ENCODE measurements around the gene PLSCR2. TPM values are rescaled to one million over a fixed set of nuclear protein-coding genes. Genes with fewer than 3 reads are reported as not detected.

PLSCR2 gene
- polyA plus RNA-seq, 3 donors = not detected

- peaks cover 0 to 1% (median 0%) of the 10 kb centered on the region in 3 donors for H3K27me3 Mint-ChIP-seq (ENCODE audit: low read depth in 3 of 3)
- Histone ChIP-seq H4K20me1 (ENCODE audit: insufficient read depth, low read length) (no peaks in the 10 kb centered on the region), H3K4me2 (replicated peaks; ENCODE audit: extremely low read depth, low read length, poor library complexity, severe bottlenecking) (no peak overlapping the region), H2AFZ (ENCODE audit: insufficient read depth, low read depth, low read length, poor library complexity, severe bottlenecking) (no peak overlapping the region), H3K4me1 (ENCODE audit: control insufficient read depth in 1 of 2, insufficient read depth in 2 of 2, low read length in 2 of 2) (no peaks in the 10 kb centered on the region), H3K79me2 (ENCODE audit: insufficient read depth, low read length) (no peaks in the 10 kb centered on the region), H3K4me3 (replicated peaks in 1 of 3; ENCODE audit: low read depth in 2 of 3, low read length in 3 of 3) (no peak overlapping the region), H3K9me3 (replicated peaks in 1 of 2; ENCODE audit: control insufficient read depth in 1 of 2, insufficient read depth in 1 of 2, low read length in 2 of 2) (peaks cover 4 to 7% of the 10 kb centered on the region in 2 donors), H3K36me3 (replicated peaks in 1 of 2; ENCODE audit: control insufficient read depth in 1 of 2, insufficient read depth in 2 of 2, low read length in 2 of 2) (no peaks in the 10 kb centered on the region), H3K27ac (ENCODE audit: low read depth in 1 of 2, low read length in 2 of 2) (no peak overlapping the region), H3K9ac (ENCODE audit: insufficient read depth, low read length, poor library complexity, severe bottlenecking) (no peak overlapping the region), H3K27me3 (ENCODE audit: control insufficient read depth in 2 of 2, insufficient read depth in 2 of 2, low read length in 2 of 2) (no peaks in the 10 kb centered on the region)
- WGBS (ENCODE audit: insufficient coverage) = 100% methylated on average over 2 of the region's 3 CpGs
- H3K9me3 Mint-ChIP-seq = peaks cover 0 to 12% (median 8%) of the 10 kb centered on the region in 7 donors
- H3K4me3 Mint-ChIP-seq = no peak overlapping the region
- intact Hi-C loops (cut with micrococcal nuclease) = no loop called here
- H3K4me1 Mint-ChIP-seq = no peaks in the 10 kb centered on the region
- H3K27ac Mint-ChIP-seq = no peak overlapping the region
- DNase-seq = no peak
- H3K36me3 Mint-ChIP-seq = no peaks in the 10 kb centered on the region
- TF ChIP-seq CTCF (IDR thresholded peaks at IDR 0.05) = no peak
Observed at GRCh38 chr3:146403792-146404191, 65.6 kb downstream of the PLSCR2 start.

DNA sequence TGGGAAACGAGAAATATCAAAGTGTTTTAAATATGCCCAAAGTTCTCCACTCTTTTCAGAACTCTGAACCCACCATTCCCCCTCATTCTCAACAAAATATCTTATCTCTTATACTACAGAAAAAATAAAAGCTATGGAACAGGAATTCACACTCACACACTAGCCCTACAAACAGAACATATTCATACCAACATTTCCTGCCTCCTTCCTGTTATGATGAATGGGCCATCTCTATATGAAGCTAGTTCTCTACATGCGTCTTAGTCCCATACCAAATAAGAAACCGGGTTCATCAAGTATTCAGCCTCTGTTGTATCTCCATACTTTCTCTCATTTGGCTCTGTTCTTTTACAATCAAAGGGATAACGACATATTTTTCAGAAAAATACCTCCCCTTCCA, 72.6 kb downstream of the PLSCR2 start:
- Mint-ChIP-seq H3K4me1 (no peaks in the 10 kb centered on the region), H3K4me3 (no peak overlapping the region), H3K27me3 (ENCODE audit: low read depth in 3 of 3) (peaks cover 0 to 1% (median 1%) of the 10 kb centered on the region in 3 donors), H3K27ac (no peak overlapping the region), H3K9me3 (peaks cover 0 to 4% (median 0%) of the 10 kb centered on the region in 7 donors), H3K36me3 (no peaks in the 10 kb centered on the region)
- intact Hi-C loops (cut with micrococcal nuclease) = no loop called here
- Histone ChIP-seq H4K20me1 (ENCODE audit: insufficient read depth, low read length) (no peaks in the 10 kb centered on the region), H2AFZ (ENCODE audit: insufficient read depth, low read depth, low read length, poor library complexity, severe bottlenecking) (no peak overlapping the region), H3K27ac (ENCODE audit: low read depth in 1 of 2, low read length in 2 of 2) (no peak overlapping the region), H3K4me1 (ENCODE audit: control insufficient read depth in 1 of 2, insufficient read depth in 2 of 2, low read length in 2 of 2) (no peaks in the 10 kb centered on the region), H3K79me2 (ENCODE audit: insufficient read depth, low read length) (no peaks in the 10 kb centered on the region), H3K9ac (ENCODE audit: insufficient read depth, low read length, poor library complexity, severe bottlenecking) (no peak overlapping the region), H3K27me3 (ENCODE audit: control insufficient read depth in 2 of 2, insufficient read depth in 2 of 2, low read length in 2 of 2) (no peaks in the 10 kb centered on the region), H3K4me3 (replicated peaks in 1 of 3; ENCODE audit: low read depth in 2 of 3, low read length in 3 of 3) (no peak overlapping the region), H3K9me3 (replicated peaks in 1 of 2; ENCODE audit: control insufficient read depth in 1 of 2, insufficient read depth in 1 of 2, low read length in 2 of 2) (no peaks in the 10 kb centered on the region), H3K4me2 (replicated peaks; ENCODE audit: extremely low read depth, low read length, poor library complexity, severe bottlenecking) (no peak overlapping the region), H3K36me3 (replicated peaks in 1 of 2; ENCODE audit: control insufficient read depth in 1 of 2, insufficient read depth in 2 of 2, low read length in 2 of 2) (no peaks in the 10 kb centered on the region)
- no CpG with 5 or more reads among the region's 4 CpGs for WGBS (ENCODE audit: insufficient coverage)
- DNase-seq = no peak
- TF ChIP-seq CTCF (IDR thresholded peaks at IDR 0.05) = no peak

Data from CD14-positive monocyte (primary cell).